22Rv1 (cell line): ENCODE measurements around the gene KCNIP4.

ENCODE experiments used
- ZFX ChIP-seq: fragments of 450-650 bp; IDR thresholded peaks from 2 replicates; pipeline ENCODE4 v1.6.1; 2017; ENCODE audit warnings: antibody characterized with exemption, borderline replicate concordance
- TF ChIP-seq, protein P1 (sequence below): fragments of 450-650 bp; IDR thresholded peaks from 2 replicates; pipeline ENCODE4 v1.5.1; 2017; ENCODE audit warnings: mild to moderate bottlenecking

DNA sequence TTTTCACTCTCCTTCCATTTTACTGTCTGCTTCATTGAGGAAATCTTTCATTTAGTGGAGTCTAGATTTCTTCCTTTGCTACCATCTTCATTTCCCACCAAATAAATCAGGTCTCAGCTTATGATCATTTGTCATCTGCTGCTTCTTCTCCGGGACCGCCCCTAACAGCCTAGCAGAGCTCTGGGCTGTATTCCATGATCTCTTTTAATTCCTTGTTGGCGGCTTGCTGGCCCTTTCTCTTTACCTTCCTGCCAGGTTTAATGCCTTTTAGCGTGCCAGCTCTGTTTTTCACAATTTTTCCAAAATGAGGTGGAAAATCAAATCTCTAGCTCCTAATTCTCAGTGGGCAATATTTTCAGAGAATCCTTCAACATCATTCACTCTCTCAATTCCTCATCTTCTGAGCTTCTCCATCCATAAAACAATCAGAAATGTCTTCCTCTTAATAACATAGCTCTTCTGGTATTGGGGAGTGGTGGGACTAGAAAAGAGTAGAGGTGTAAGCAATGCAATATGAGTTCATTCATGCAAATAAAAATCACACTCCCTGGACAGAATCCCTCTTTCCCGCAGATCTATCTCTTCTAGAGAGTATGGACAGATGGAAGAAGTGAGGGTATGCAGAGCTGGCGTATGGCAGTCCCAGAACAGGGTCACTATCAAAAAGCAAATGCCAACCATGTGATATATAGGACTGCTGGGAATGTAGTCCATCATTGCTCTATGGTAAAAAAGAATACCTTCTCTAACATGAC lies 491.3 kb downstream of the KCNIP4 start:
- TF ChIP-seq, protein P1, sequence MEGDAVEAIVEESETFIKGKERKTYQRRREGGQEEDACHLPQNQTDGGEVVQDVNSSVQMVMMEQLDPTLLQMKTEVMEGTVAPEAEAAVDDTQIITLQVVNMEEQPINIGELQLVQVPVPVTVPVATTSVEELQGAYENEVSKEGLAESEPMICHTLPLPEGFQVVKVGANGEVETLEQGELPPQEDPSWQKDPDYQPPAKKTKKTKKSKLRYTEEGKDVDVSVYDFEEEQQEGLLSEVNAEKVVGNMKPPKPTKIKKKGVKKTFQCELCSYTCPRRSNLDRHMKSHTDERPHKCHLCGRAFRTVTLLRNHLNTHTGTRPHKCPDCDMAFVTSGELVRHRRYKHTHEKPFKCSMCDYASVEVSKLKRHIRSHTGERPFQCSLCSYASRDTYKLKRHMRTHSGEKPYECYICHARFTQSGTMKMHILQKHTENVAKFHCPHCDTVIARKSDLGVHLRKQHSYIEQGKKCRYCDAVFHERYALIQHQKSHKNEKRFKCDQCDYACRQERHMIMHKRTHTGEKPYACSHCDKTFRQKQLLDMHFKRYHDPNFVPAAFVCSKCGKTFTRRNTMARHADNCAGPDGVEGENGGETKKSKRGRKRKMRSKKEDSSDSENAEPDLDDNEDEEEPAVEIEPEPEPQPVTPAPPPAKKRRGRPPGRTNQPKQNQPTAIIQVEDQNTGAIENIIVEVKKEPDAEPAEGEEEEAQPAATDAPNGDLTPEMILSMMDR, result no peak
- no peak for TF ChIP-seq ZFX
